IMR-90 (cell line): ENCODE data around the gene ASB3.

Experiments used
- BHLHE40 ChIP-seq: fragments of 150-350 bp; IDR thresholded peaks from 2 replicates; pipeline ENCODE4 v1.6.1; 2016; ENCODE audit warnings: mild to moderate bottlenecking, low read depth, low read length
- CEBPB ChIP-seq: IDR thresholded peaks from 2 replicates; pipeline ENCODE4 v1.6.1; 2012; ENCODE audit warnings: low read depth, low read length, improper control_type of control experiment
- CHD1 ChIP-seq: IDR thresholded peaks from 2 replicates; pipeline ENCODE4 v1.6.1; 2012; ENCODE audit warnings: low read depth, low read length, improper control_type of control experiment
- CTCF ChIP-seq: conservative IDR thresholded peaks from 2 replicates; pipeline ENCODE4 v1.5.1; 2012; ENCODE audit warnings: mild to moderate bottlenecking, low read depth, low read length, improper control_type of control experiment
- FOS ChIP-seq: fragments of 150-350 bp; IDR thresholded peaks from 2 replicates; pipeline ENCODE4 v1.6.1; 2016; ENCODE audit warnings: low read depth, low read length
- MAFK ChIP-seq: IDR thresholded peaks from 2 replicates; pipeline ENCODE4 v1.6.1; 2012; ENCODE audit warnings: low read depth, low read length, improper control_type of control experiment
- MAZ ChIP-seq: IDR thresholded peaks from 2 replicates; pipeline ENCODE4 v1.6.1; 2012; ENCODE audit warnings: low read depth, mild to moderate bottlenecking, low read length, improper control_type of control experiment, moderate library complexity, borderline replicate concordance
- POLR2A ChIP-seq: IDR thresholded peaks from 2 replicates; pipeline ENCODE4 v1.6.1; 2012; ENCODE audit warnings: mild to moderate bottlenecking, low read depth, low read length
- RAD21 ChIP-seq: IDR thresholded peaks from 2 replicates; pipeline ENCODE4 v1.6.1; 2012; ENCODE audit warnings: low read length, improper control_type of control experiment
- RCOR1 ChIP-seq: IDR thresholded peaks from 2 replicates; pipeline ENCODE4 v1.6.1; 2012; ENCODE audit warnings: mild to moderate bottlenecking, low read length, improper control_type of control experiment; ENCODE audit not compliant: insufficient replicate concordance
- RFX5 ChIP-seq: IDR thresholded peaks from 2 replicates; pipeline ENCODE4 v1.8.0; 2012; ENCODE audit warnings: low read depth, mild to moderate bottlenecking, low read length, moderate library complexity
- SMC3 ChIP-seq: fragments of 150-350 bp; IDR thresholded peaks from 2 replicates; pipeline ENCODE4 v1.6.1; 2016; ENCODE audit warnings: low read depth, mild to moderate bottlenecking, antibody characterized with exemption, low read length, moderate library complexity
- USF2 ChIP-seq: fragments of 150-350 bp; IDR thresholded peaks from 2 replicates; pipeline ENCODE4 v1.6.1; 2017; ENCODE audit warnings: mild to moderate bottlenecking, antibody characterized with exemption, low read length, low read depth

GRCh38 chr2:53750041-53750768 is 36.5 kb downstream of the ASB3 start:
- no peak for TF ChIP-seq BHLHE40
- no peak for TF ChIP-seq CTCF
- no peak for TF ChIP-seq POLR2A
- TF ChIP-seq SMC3, result no peak
- TF ChIP-seq USF2, result no peak
- TF ChIP-seq RFX5, result no peak
- no peak for TF ChIP-seq RCOR1
- no peak for TF ChIP-seq RAD21
- no peak for TF ChIP-seq MAZ
- no peak for TF ChIP-seq FOS
- TF ChIP-seq CEBPB, result no peak
- no peak for TF ChIP-seq MAFK
- no peak for TF ChIP-seq CHD1
